A549 (cell line): Measurements from ENCODE around the gene ADARB1.

Source experiments
- HOXA7 ChIP-seq: fragments of 250-450 bp; sonication (Bioruptor Pico); IDR thresholded peaks from 2 replicates; pipeline ENCODE4 v1.5.0; 2020; ENCODE audit warnings: mild to moderate bottlenecking, moderate library complexity
- RFX5 ChIP-seq: fragments of 450-650 bp; IDR thresholded peaks from 2 replicates; pipeline ENCODE4 v1.7.1; 2014; ENCODE audit warnings: antibody characterized with exemption, mild to moderate bottlenecking, moderate library complexity
- TF ChIP-seq, protein P1 (sequence below): fragments of 150-350 bp; IDR thresholded peaks from 2 replicates; pipeline ENCODE4 v1.6.1; 2014; ENCODE audit warnings: low read depth, mild to moderate bottlenecking, low read length
- TF ChIP-seq, protein P2 (sequence below): fragments of >200 bp; sonication (Bioruptor Twin); formaldehyde crosslinking; IDR thresholded peaks from 3 replicates; pipeline ENCODE4 v1.5.1; 2016

DNA sequence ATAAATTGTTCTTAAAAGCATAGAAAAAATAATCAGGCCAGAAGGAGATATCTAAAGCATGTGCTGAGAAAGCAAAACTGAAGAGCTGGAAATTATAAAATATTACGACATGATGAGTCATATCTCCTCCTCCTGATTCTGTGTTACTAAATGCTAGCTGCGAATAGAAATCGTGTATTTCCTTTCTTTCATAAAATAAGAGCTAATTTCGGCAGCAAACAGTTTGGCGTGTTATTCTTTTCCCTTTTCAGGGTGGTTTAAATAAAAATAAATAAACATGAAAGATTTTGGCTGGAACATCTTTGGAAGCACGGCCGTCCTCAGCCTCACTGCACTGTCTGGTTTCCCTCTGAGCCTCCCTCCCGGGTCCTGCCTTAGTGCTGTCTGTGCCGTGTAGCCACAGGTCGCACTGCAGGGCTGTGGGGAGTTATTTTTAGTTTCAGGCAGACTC lies 56.0 kb downstream of the ADARB1 start:
- TF ChIP-seq, protein P1, sequence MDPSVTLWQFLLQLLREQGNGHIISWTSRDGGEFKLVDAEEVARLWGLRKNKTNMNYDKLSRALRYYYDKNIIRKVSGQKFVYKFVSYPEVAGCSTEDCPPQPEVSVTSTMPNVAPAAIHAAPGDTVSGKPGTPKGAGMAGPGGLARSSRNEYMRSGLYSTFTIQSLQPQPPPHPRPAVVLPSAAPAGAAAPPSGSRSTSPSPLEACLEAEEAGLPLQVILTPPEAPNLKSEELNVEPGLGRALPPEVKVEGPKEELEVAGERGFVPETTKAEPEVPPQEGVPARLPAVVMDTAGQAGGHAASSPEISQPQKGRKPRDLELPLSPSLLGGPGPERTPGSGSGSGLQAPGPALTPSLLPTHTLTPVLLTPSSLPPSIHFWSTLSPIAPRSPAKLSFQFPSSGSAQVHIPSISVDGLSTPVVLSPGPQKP: no peak
- TF ChIP-seq, protein P2, sequence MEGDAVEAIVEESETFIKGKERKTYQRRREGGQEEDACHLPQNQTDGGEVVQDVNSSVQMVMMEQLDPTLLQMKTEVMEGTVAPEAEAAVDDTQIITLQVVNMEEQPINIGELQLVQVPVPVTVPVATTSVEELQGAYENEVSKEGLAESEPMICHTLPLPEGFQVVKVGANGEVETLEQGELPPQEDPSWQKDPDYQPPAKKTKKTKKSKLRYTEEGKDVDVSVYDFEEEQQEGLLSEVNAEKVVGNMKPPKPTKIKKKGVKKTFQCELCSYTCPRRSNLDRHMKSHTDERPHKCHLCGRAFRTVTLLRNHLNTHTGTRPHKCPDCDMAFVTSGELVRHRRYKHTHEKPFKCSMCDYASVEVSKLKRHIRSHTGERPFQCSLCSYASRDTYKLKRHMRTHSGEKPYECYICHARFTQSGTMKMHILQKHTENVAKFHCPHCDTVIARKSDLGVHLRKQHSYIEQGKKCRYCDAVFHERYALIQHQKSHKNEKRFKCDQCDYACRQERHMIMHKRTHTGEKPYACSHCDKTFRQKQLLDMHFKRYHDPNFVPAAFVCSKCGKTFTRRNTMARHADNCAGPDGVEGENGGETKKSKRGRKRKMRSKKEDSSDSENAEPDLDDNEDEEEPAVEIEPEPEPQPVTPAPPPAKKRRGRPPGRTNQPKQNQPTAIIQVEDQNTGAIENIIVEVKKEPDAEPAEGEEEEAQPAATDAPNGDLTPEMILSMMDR: no peak
- no peak for TF ChIP-seq HOXA7 (CRISPR knock-in tag)
- no peak for TF ChIP-seq RFX5
